HEK293 (cell line): ENCODE data around the gene FMN1.

Source experiments
- CTCF ChIA-PET: fragments of 350-600 bp; formaldehyde crosslinking; extraction: SDS; loops from one replicate; lab custom pipeline; 2021; ENCODE audit warnings: antibody characterized with exemption; lab: Yijun Ruan, JAX
- POLR2A ChIA-PET: fragments of 300-600 bp; formaldehyde crosslinking; extraction: SDS; loops from one replicate; lab custom pipeline; 2020; ENCODE audit warnings: antibody characterized with exemption, inconsistent platforms; lab: Yijun Ruan, JAX
- H3K27ac ChIP-seq: fragments of 200-500 bp; sonication (Bioruptor generic); 2 replicates; pipeline ENCODE4 v1.5.1; 2014; ENCODE audit warnings: low read depth, low read length, control low read depth, inconsistent platforms; ENCODE audit errors: extremely low read depth
- H3K36me3 ChIP-seq, 2 experiments: fragments of 200-500 bp in 1 of 2; sonication (Bioruptor generic) in 1 of 2; 1 replicate in 1 of 2; 2 replicates in 1 of 2; pipeline ENCODE4 v1.5.1; 2014 to 2017; ENCODE audit warnings: inconsistent platforms in 2 of 2, low read length in 2 of 2; ENCODE audit not compliant: control insufficient read depth in 2 of 2, insufficient read depth in 1 of 2
- H3K4me1 ChIP-seq: fragments of 200-500 bp; sonication (Bioruptor generic); 2 replicates; pipeline ENCODE4 v1.5.1; 2014; ENCODE audit warnings: mild to moderate bottlenecking, low read length, inconsistent platforms; ENCODE audit not compliant: control insufficient read depth, insufficient read depth
- H3K4me3 ChIP-seq: 2 replicates; pipeline ENCODE4 v1.5.1; 2011; ENCODE audit warnings: low read depth, mild to moderate bottlenecking, control low read depth, low read length, moderate library complexity
- H3K9me3 ChIP-seq: fragments of 200-500 bp; sonication (Bioruptor generic); 2 replicates; pipeline ENCODE4 v1.5.1; 2014; ENCODE audit warnings: low read depth, low read length, inconsistent platforms; ENCODE audit not compliant: control insufficient read depth, insufficient read depth
- BCL11A ChIP-seq: fragments of 450-650 bp; formaldehyde crosslinking; IDR thresholded peaks from 2 replicates; pipeline ENCODE4 v1.5.1; 2016; ENCODE audit warnings: low read depth, missing biosample characterization, missing genetic modification characterization
- BCL11B ChIP-seq: fragments of 450-650 bp; formaldehyde crosslinking; IDR thresholded peaks from 2 replicates; pipeline ENCODE4 v1.5.1; 2016; ENCODE audit warnings: low read depth, missing biosample characterization, missing genetic modification characterization
- BCL6B ChIP-seq: fragments of 450-650 bp; formaldehyde crosslinking; IDR thresholded peaks from 2 replicates; pipeline ENCODE4 v1.5.1; 2017; ENCODE audit warnings: missing biosample characterization, missing genetic modification characterization
- KLF16 ChIP-seq: fragments of 450-650 bp; formaldehyde crosslinking; IDR thresholded peaks from 2 replicates; pipeline ENCODE4 v1.5.1; 2017; ENCODE audit warnings: missing biosample characterization, missing genetic modification characterization
- KLF7 ChIP-seq: fragments of 450-650 bp; formaldehyde crosslinking; IDR thresholded peaks from 2 replicates; pipeline ENCODE4 v1.5.1; 2016; ENCODE audit warnings: missing biosample characterization, missing genetic modification characterization, borderline replicate concordance
- MZF1 ChIP-seq: fragments of 450-650 bp; formaldehyde crosslinking; IDR thresholded peaks from 2 replicates; pipeline ENCODE4 v1.5.1; 2017; ENCODE audit warnings: missing biosample characterization, missing genetic modification characterization, borderline replicate concordance
- OSR2 ChIP-seq: fragments of 450-650 bp; formaldehyde crosslinking; IDR thresholded peaks from 2 replicates; pipeline ENCODE4 v1.5.1; 2016; ENCODE audit warnings: missing biosample characterization, missing genetic modification characterization
- RBAK ChIP-seq: fragments of 450-650 bp; formaldehyde crosslinking; IDR thresholded peaks from 2 replicates; pipeline ENCODE4 v1.5.1; 2016; ENCODE audit warnings: missing biosample characterization, missing genetic modification characterization
- REPIN1 ChIP-seq: fragments of 450-650 bp; formaldehyde crosslinking; IDR thresholded peaks from 2 replicates; pipeline ENCODE4 v1.5.1; 2017; ENCODE audit warnings: missing biosample characterization, missing genetic modification characterization, low read depth
- SCRT1 ChIP-seq: fragments of 450-650 bp; formaldehyde crosslinking; IDR thresholded peaks from 2 replicates; pipeline ENCODE4 v1.5.1; 2016; ENCODE audit warnings: missing biosample characterization, missing genetic modification characterization, borderline replicate concordance
- YY1 ChIP-seq: fragments of 450-650 bp; formaldehyde crosslinking; IDR thresholded peaks from 2 replicates; pipeline ENCODE4 v1.5.1; 2018; ENCODE audit warnings: missing biosample characterization, missing genetic modification characterization
- ZBTB17 ChIP-seq: fragments of 450-650 bp; formaldehyde crosslinking; IDR thresholded peaks from 2 replicates; pipeline ENCODE4 v1.5.1; 2016; ENCODE audit warnings: missing biosample characterization, missing genetic modification characterization
- ZFHX2 ChIP-seq: fragments of 450-650 bp; formaldehyde crosslinking; conservative IDR thresholded peaks from 2 replicates; pipeline ENCODE4 v1.5.1; 2016; ENCODE audit warnings: missing biosample characterization, missing genetic modification characterization
- ZNF2 ChIP-seq: fragments of 450-650 bp; formaldehyde crosslinking; IDR thresholded peaks from 2 replicates; pipeline ENCODE4 v1.5.1; 2016; ENCODE audit warnings: missing biosample characterization, missing genetic modification characterization
- ZNF202 ChIP-seq: fragments of 450-650 bp; formaldehyde crosslinking; IDR thresholded peaks from 2 replicates; pipeline ENCODE4 v1.5.1; 2016; ENCODE audit warnings: missing biosample characterization, missing genetic modification characterization, borderline replicate concordance
- ZNF223 ChIP-seq: fragments of 450-650 bp; formaldehyde crosslinking; IDR thresholded peaks from 2 replicates; pipeline ENCODE4 v1.5.1; 2016; ENCODE audit warnings: missing biosample characterization, missing genetic modification characterization
- ZNF26 ChIP-seq: fragments of 450-650 bp; formaldehyde crosslinking; IDR thresholded peaks from 2 replicates; pipeline ENCODE4 v1.5.1; 2016; ENCODE audit warnings: missing biosample characterization, missing genetic modification characterization
- ZNF335 ChIP-seq: fragments of 450-650 bp; formaldehyde crosslinking; conservative IDR thresholded peaks from 2 replicates; pipeline ENCODE4 v1.5.1; 2016; ENCODE audit warnings: missing biosample characterization, missing genetic modification characterization
- ZNF473 ChIP-seq: fragments of 450-650 bp; formaldehyde crosslinking; IDR thresholded peaks from 2 replicates; pipeline ENCODE4 v1.5.1; 2017; ENCODE audit warnings: missing biosample characterization, missing genetic modification characterization
- ZNF501 ChIP-seq: fragments of 450-650 bp; formaldehyde crosslinking; IDR thresholded peaks from 2 replicates; pipeline ENCODE4 v1.5.1; 2016; ENCODE audit warnings: missing biosample characterization, missing genetic modification characterization
- ZNF623 ChIP-seq: fragments of 450-650 bp; formaldehyde crosslinking; IDR thresholded peaks from 2 replicates; pipeline ENCODE4 v1.5.1; 2016; ENCODE audit warnings: missing biosample characterization, missing genetic modification characterization
- ZNF701 ChIP-seq: fragments of 450-650 bp; formaldehyde crosslinking; IDR thresholded peaks from 2 replicates; pipeline ENCODE4 v1.5.1; 2016; ENCODE audit warnings: missing biosample characterization, missing genetic modification characterization
- ZNF777 ChIP-seq: fragments of 450-650 bp; formaldehyde crosslinking; IDR thresholded peaks from 2 replicates; pipeline ENCODE4 v1.5.1; 2017; ENCODE audit warnings: missing biosample characterization, missing genetic modification characterization, borderline replicate concordance
- ZSCAN30 ChIP-seq: fragments of 450-650 bp; IDR thresholded peaks from 2 replicates; pipeline ENCODE4 v1.5.1; 2018; ENCODE audit warnings: missing biosample characterization, mild to moderate bottlenecking, missing genetic modification characterization, moderate library complexity
- ZSCAN4 ChIP-seq: fragments of 450-650 bp; formaldehyde crosslinking; IDR thresholded peaks from 2 replicates; pipeline ENCODE4 v1.5.1; 2017; ENCODE audit warnings: missing biosample characterization, missing genetic modification characterization
- TF ChIP-seq, protein P1 (sequence below): sonication (generic); formaldehyde crosslinking; IDR thresholded peaks from 2 replicates; pipeline ENCODE4 v1.8.1; 2022; ENCODE audit warnings: mild to moderate bottlenecking, moderate library complexity, missing genetic modification reagents

The FMN1 gene

GRCh38 chr15:33136353-33136752 lies 58.2 kb downstream of the FMN1 start:
- H3K4me3 ChIP-seq, result no peak overlapping the region
- H3K9me3 ChIP-seq, result no peaks in the 10 kb centered on the region
- CTCF ChIA-PET, result interaction anchor here (0.6 to 10.1 kb wide), 4 partner anchors 36 to 115 kb away, joined by 3 to 185 read pairs (median 6); no protein-coding TSS in a partner anchor
- no peak overlapping the region for H3K27ac ChIP-seq
- H3K36me3 ChIP-seq, result no peaks in the 10 kb centered on the region
- TF ChIP-seq ZNF473 (tag by site-specific recombination) (no peak), KLF7 (no peak), YY1 (no peak), ZNF2 (tag by site-specific recombination) (no peak), BCL11B (tag by site-specific recombination) (no peak), ZBTB17 (tag by site-specific recombination) (no peak), SCRT1 (no peak), ZNF26 (tag by site-specific recombination) (no peak)
- TF ChIP-seq, protein P1, sequence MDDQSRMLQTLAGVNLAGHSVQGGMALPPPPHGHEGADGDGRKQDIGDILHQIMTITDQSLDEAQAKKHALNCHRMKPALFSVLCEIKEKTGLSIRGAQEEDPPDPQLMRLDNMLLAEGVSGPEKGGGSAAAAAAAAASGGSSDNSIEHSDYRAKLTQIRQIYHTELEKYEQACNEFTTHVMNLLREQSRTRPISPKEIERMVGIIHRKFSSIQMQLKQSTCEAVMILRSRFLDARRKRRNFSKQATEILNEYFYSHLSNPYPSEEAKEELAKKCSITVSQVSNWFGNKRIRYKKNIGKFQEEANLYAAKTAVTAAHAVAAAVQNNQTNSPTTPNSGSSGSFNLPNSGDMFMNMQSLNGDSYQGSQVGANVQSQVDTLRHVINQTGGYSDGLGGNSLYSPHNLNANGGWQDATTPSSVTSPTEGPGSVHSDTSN (CRISPR knock-in tag), result no peak
- H3K4me1 ChIP-seq, result peaks cover 4% of the 10 kb centered on the region
- POLR2A ChIA-PET, result no interaction called here

DNA sequence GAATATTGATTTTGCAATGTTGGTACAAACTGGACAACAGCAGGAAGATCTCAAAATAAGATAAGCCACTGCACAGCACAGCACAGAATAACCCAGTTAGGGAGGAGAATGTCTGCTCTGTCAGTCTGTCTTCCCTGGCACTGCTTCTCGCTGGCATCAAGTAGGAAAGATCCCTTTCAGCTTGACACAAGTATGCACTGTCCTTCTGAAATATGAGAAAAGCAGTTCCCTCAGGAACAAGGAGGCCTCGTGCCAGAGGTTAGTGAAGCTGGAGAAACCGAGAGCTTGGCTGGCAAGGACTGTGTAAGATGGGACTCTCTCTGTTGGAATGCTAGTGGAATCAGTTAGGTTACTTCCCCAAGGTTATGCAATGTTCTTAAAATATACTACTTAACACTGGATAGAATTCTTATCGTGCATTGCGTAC lies 59.1 kb downstream of the FMN1 start:
- H3K36me3 ChIP-seq, result no peaks in the 10 kb centered on the region
- CTCF ChIA-PET, result interaction anchor here (0.6 to 10.1 kb wide), 4 partner anchors 35 to 114 kb away, joined by 3 to 185 read pairs (median 6); no protein-coding TSS in a partner anchor
- no peaks in the 10 kb centered on the region for H3K9me3 ChIP-seq
- TF ChIP-seq ZNF335 (tag by site-specific recombination), result no peak
- no peak for TF ChIP-seq ZFHX2 (tag by site-specific recombination)
- no peak for TF ChIP-seq BCL11A (tag by site-specific recombination)
- TF ChIP-seq ZSCAN4 (tag by site-specific recombination), result no peak
- no peak for TF ChIP-seq ZNF701 (tag by site-specific recombination)
- no peak for TF ChIP-seq RBAK (tag by site-specific recombination)
- TF ChIP-seq ZNF202, result no peak
- TF ChIP-seq ZSCAN30 (tag by site-specific recombination), result no peak
- no peak for TF ChIP-seq ZNF623 (tag by site-specific recombination)
- no peak for TF ChIP-seq MZF1
- no peak for TF ChIP-seq ZNF223 (tag by site-specific recombination)
- no peak for TF ChIP-seq KLF16 (tag by site-specific recombination)
- no peak for TF ChIP-seq OSR2 (tag by site-specific recombination)
- no peak for TF ChIP-seq ZNF777 (tag by site-specific recombination)
- no peak for TF ChIP-seq REPIN1 (tag by site-specific recombination)
- TF ChIP-seq BCL6B (tag by site-specific recombination), result no peak
- TF ChIP-seq ZNF501 (tag by site-specific recombination), result no peak
- TF ChIP-seq, all 188 proteins: peak for 0
- Histone ChIP-seq H3K27ac (no peak overlapping the region), H3K4me3 (no peak overlapping the region), H3K4me1 (peaks cover 4% of the 10 kb centered on the region)
- POLR2A ChIA-PET, result no interaction called here
